OCI-LY1 (cell line): ENCODE measurements around the gene ZBTB7A.

ENCODE experiments used
- H2AFZ ChIP-seq: fragments of 200-600 bp; sonication (generic), shearing (Covaris generic); 2 replicates; pipeline ENCODE4 v1.6.0; 2014; ENCODE audit warnings: antibody characterized with exemption, mild to moderate bottlenecking, low read length
- H3F3A ChIP-seq: fragments of 200-600 bp; sonication (generic), shearing (Covaris generic); 2 replicates; pipeline ENCODE4 v1.6.0; 2014; ENCODE audit warnings: mild to moderate bottlenecking, antibody characterized with exemption, low read length, moderate library complexity; ENCODE audit not compliant: insufficient read depth
- H3K27ac ChIP-seq: fragments of 200-600 bp; sonication (generic); 2 replicates; pipeline ENCODE4 v1.5.1; 2014; ENCODE audit warnings: low read length, mixed run types, mild to moderate bottlenecking, low read depth; ENCODE audit not compliant: poor library complexity, severe bottlenecking
- H3K27me3 ChIP-seq: fragments of 200-600 bp; sonication (generic); 2 replicates; pipeline ENCODE4 v1.6.0; 2014; ENCODE audit warnings: antibody characterized with exemption, mild to moderate bottlenecking, low read length, moderate library complexity; ENCODE audit not compliant: insufficient read depth
- H3K36me3 ChIP-seq: fragments of 200-600 bp; sonication (generic); 2 replicates; pipeline ENCODE4 v1.6.1; 2014; ENCODE audit warnings: mild to moderate bottlenecking, antibody characterized with exemption, low read length, moderate library complexity, mixed read lengths; ENCODE audit not compliant: insufficient read depth
- H3K4me1 ChIP-seq: fragments of 200-600 bp; sonication (generic); 2 replicates; pipeline ENCODE4 v1.5.1; 2014; ENCODE audit warnings: mild to moderate bottlenecking, low read length, moderate library complexity; ENCODE audit not compliant: insufficient read depth, severe bottlenecking
- H3K4me2 ChIP-seq: fragments of 200-600 bp; sonication (generic), shearing (Covaris generic); 2 replicates; pipeline ENCODE4 v1.6.1; 2014; ENCODE audit warnings: low read length
- H3K4me3 ChIP-seq: fragments of 200-600 bp; sonication (generic); 2 replicates; pipeline ENCODE4 v1.5.1; 2014; ENCODE audit warnings: low read length, low read depth, mild to moderate bottlenecking, mixed read lengths; ENCODE audit not compliant: poor library complexity, severe bottlenecking
- H3K79me2 ChIP-seq: fragments of 200-600 bp; shearing (Covaris generic); 2 replicates; pipeline ENCODE4 v1.6.1; 2016; ENCODE audit warnings: mixed run types, low read length, mixed read lengths; ENCODE audit not compliant: insufficient read depth
- H3K9ac ChIP-seq: fragments of 200-600 bp; sonication (generic), shearing (Covaris generic); 2 replicates; pipeline ENCODE4 v1.6.1; 2014; ENCODE audit warnings: mild to moderate bottlenecking, low read length, mixed read lengths
- H3K9me2 ChIP-seq: fragments of 200-600 bp; sonication (generic), shearing (Covaris generic); 2 replicates; pipeline ENCODE4 v1.6.1; 2014; ENCODE audit warnings: low read depth, mild to moderate bottlenecking, low read length, mixed read lengths
- H3K9me3 ChIP-seq: fragments of 200-600 bp; shearing (Covaris generic); 2 replicates; pipeline ENCODE4 v1.6.1; 2014; ENCODE audit warnings: low read length, mixed read lengths
- H4K20me1 ChIP-seq: fragments of 200-600 bp; sonication (generic), shearing (Covaris generic); 2 replicates; pipeline ENCODE4 v1.6.0; 2016; ENCODE audit warnings: mild to moderate bottlenecking, low read length; ENCODE audit not compliant: insufficient read depth
- CTCF ChIP-seq: fragments of 200-600 bp; sonication (generic), shearing (Covaris generic); IDR thresholded peaks from 2 replicates; pipeline ENCODE4 v1.5.1; 2017; ENCODE audit warnings: mild to moderate bottlenecking, antibody characterized with exemption, low read length, moderate library complexity, mixed read lengths
- EZH2 ChIP-seq: fragments of 200-600 bp; sonication (generic), shearing (Covaris generic); IDR thresholded peaks from 2 replicates; pipeline ENCODE4 v1.8.0; 2017; ENCODE audit warnings: borderline replicate concordance, mixed run types, mild to moderate bottlenecking, antibody characterized with exemption, low read length, moderate library complexity, mixed read lengths

Gene ZBTB7A

GRCh38 chr19:4094291-4094690 is 27.6 kb upstream of the ZBTB7A start:
- no peaks in the 10 kb centered on the region for H3K79me2 ChIP-seq
- H3K9me3 ChIP-seq: no peaks in the 10 kb centered on the region
- no peaks in the 10 kb centered on the region for H4K20me1 ChIP-seq
- no peak overlapping the region for H3K4me3 ChIP-seq
- H3K27me3 ChIP-seq: no peaks in the 10 kb centered on the region
- no peak for TF ChIP-seq CTCF
- no peak for TF ChIP-seq EZH2
- H3K36me3 ChIP-seq: peaks cover 61% of the 10 kb centered on the region
- H3K4me1 ChIP-seq: no peaks in the 10 kb centered on the region
- H3K9me2 ChIP-seq: no peaks in the 10 kb centered on the region
- no peaks in the 10 kb centered on the region for H3F3A ChIP-seq
- no peak overlapping the region for H3K4me2 ChIP-seq
- H2AFZ ChIP-seq: no peak overlapping the region
- H3K9ac ChIP-seq: no peak overlapping the region
- no peak overlapping the region for H3K27ac ChIP-seq

- Histone ChIP-seq H3K4me2 (no peak overlapping the region), H3K9me3 (no peaks in the 10 kb centered on the region), H3K79me2 (no peaks in the 10 kb centered on the region), H3K36me3 (peaks cover 55% of the 10 kb centered on the region), H3K9me2 (no peaks in the 10 kb centered on the region), H2AFZ (no peak overlapping the region), H3K27ac (no peak overlapping the region), H3F3A (no peaks in the 10 kb centered on the region), H3K27me3 (no peaks in the 10 kb centered on the region), H3K9ac (no peak overlapping the region), H3K4me3 (no peak overlapping the region), H3K4me1 (no peaks in the 10 kb centered on the region), H4K20me1 (no peaks in the 10 kb centered on the region)
- no peak for TF ChIP-seq CTCF
- no peak for TF ChIP-seq EZH2
Observed at GRCh38 chr19:4093643-4094175, 27.0 kb upstream of the ZBTB7A start.

GRCh38 chr19:4090356-4091220 is 23.9 kb upstream of the ZBTB7A start:
- Histone ChIP-seq H3K4me3 (no peak overlapping the region), H3K4me2 (no peak overlapping the region), H2AFZ (no peak overlapping the region), H3K79me2 (no peaks in the 10 kb centered on the region), H3K4me1 (peaks cover 10% of the 10 kb centered on the region), H3K9ac (no peak overlapping the region), H3K27me3 (no peaks in the 10 kb centered on the region), H3K36me3 (peaks cover 25% of the 10 kb centered on the region), H4K20me1 (no peaks in the 10 kb centered on the region), H3K9me3 (no peaks in the 10 kb centered on the region), H3K9me2 (no peaks in the 10 kb centered on the region), H3F3A (no peaks in the 10 kb centered on the region), H3K27ac (no peak overlapping the region)
- no peak for TF ChIP-seq EZH2
- TF ChIP-seq CTCF: no peak
